HG03378 (cell line): ENCODE measurements around the gene LPGAT1.

Experiments used
- ATAC-seq: cut with Tn5 transposase; IDR thresholded peaks from one replicate; pipeline ENCODE4 v1.9.1; 2021; ENCODE audit warnings: mild to moderate bottlenecking, moderate library complexity; ENCODE audit not compliant: unreplicated experiment

Gene LPGAT1

GRCh38 chr1:211828584-211829342 lies 1.8 kb downstream of the LPGAT1 start:
- no peak for ATAC-seq

- no peak for ATAC-seq
Observed at GRCh38 chr1:211827051-211827450, 3.5 kb downstream of the LPGAT1 start.

GRCh38 chr1:211825980-211826379 lies 4.6 kb downstream of the LPGAT1 start:
- no peak for ATAC-seq

- no peak for ATAC-seq
Observed at GRCh38 chr1:211822677-211823407, 7.7 kb downstream of the LPGAT1 start.

- ATAC-seq, result no peak
Observed at GRCh38 chr1:211816586-211816985, 14.0 kb downstream of the LPGAT1 start.

- no peak for ATAC-seq
Observed at GRCh38 chr1:211814313-211814712, 16.2 kb downstream of the LPGAT1 start.

GRCh38 chr1:211813590-211813989 lies 17.0 kb downstream of the LPGAT1 start:
- ATAC-seq, result no peak

GRCh38 chr1:211812584-211812983 lies 18.0 kb downstream of the LPGAT1 start:
- ATAC-seq, result no peak

GRCh38 chr1:211811848-211812247 lies 18.7 kb downstream of the LPGAT1 start:
- no peak for ATAC-seq

- ATAC-seq, result no peak
Observed at GRCh38 chr1:211811126-211811525, 19.4 kb downstream of the LPGAT1 start.

GRCh38 chr1:211808475-211808874 lies 22.1 kb downstream of the LPGAT1 start:
- no peak for ATAC-seq

GRCh38 chr1:211804915-211805314 lies 25.6 kb downstream of the LPGAT1 start:
- no peak for ATAC-seq

GRCh38 chr1:211800925-211801607 lies 29.5 kb downstream of the LPGAT1 start:
- no peak for ATAC-seq

- ATAC-seq, result no peak
Observed at GRCh38 chr1:211797994-211798393, 32.6 kb downstream of the LPGAT1 start.

- no peak for ATAC-seq
Observed at GRCh38 chr1:211791979-211792378, 38.6 kb downstream of the LPGAT1 start.

GRCh38 chr1:211789641-211790464 lies 40.7 kb downstream of the LPGAT1 start:
- no peak for ATAC-seq

GRCh38 chr1:211788626-211789025 lies 41.9 kb downstream of the LPGAT1 start:
- no peak for ATAC-seq

- no peak for ATAC-seq
Observed at GRCh38 chr1:211783897-211784296, 46.7 kb downstream of the LPGAT1 start.

GRCh38 chr1:211783266-211783665 lies 47.3 kb downstream of the LPGAT1 start:
- ATAC-seq, result no peak

- ATAC-seq, result no peak
Observed at GRCh38 chr1:211781260-211781659, 49.3 kb downstream of the LPGAT1 start.

- no peak for ATAC-seq
Observed at GRCh38 chr1:211775170-211775569, 55.4 kb downstream of the LPGAT1 start.
